NCI-H524 (cell line): ENCODE measurements around the gene FAAP20.

Experiments used
- DNase-seq, 2 experiments: peaks; one replicate each; lab custom pipeline; 2025; lab: John Stamatoyannopoulos, UW

The FAAP20 gene

DNA sequence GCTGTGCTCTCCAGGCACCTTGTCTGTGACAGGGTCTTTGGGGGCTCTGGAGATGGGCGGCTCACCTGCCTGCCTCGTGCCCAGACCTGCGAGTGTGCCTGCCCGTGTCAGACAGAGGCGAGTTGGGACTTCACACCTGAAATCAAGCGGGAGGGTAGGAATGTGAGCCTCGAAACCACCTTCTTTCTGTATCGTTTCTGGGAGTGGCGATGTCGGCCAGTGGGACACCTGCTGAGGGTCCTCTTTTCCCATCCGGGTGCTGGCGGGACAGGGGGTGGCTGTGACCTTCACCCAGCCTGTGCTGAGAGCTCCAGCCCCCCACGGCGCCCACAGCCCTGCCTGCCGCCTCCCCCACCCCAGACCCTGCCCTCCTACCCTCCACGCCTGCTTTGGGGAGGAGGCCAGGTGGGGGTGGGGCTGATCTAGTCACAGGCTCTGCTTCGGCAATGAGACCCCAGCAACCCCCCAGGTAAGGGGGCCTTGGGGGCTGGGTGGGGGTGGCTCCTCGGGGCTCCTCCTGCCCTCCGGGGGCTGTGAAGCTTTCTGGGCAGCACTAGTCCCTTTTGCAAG is 15.6 kb upstream of the FAAP20 start:
- DNase-seq, result no peak

DNA sequence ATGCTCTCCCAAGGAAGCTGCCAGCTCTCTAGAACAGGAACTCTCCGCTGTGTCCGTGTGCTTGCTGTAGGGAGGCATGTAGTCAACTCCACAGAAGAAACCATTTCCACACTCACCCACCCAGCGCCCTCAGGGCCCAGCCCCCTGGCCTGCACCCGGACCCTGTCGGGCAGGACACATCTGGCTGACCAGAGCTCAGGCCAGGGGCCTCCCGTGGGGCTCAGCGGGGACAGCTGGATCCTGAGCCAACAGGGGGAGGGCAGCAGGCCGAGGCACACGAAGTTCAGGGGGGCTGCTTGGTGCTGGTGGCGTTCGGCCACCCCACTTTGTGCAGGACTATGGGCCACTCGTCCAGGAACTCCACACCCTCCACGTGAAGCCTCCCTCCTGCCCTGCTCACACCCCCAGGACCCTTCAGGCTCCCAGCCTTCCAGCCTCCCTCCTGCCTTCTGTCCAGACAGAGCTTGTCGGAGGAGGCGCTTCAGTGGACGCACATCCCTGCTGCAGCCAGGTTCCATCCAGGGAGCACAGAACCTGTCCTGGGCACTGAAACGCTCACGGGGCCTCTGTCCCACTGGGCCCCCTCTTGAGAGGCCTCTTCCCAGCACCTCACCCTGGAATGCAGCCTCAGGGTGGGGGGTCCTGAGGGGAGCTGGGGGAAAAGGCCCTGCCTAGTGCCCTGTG is 15.0 kb upstream of the FAAP20 start:
- no peak for DNase-seq

DNA sequence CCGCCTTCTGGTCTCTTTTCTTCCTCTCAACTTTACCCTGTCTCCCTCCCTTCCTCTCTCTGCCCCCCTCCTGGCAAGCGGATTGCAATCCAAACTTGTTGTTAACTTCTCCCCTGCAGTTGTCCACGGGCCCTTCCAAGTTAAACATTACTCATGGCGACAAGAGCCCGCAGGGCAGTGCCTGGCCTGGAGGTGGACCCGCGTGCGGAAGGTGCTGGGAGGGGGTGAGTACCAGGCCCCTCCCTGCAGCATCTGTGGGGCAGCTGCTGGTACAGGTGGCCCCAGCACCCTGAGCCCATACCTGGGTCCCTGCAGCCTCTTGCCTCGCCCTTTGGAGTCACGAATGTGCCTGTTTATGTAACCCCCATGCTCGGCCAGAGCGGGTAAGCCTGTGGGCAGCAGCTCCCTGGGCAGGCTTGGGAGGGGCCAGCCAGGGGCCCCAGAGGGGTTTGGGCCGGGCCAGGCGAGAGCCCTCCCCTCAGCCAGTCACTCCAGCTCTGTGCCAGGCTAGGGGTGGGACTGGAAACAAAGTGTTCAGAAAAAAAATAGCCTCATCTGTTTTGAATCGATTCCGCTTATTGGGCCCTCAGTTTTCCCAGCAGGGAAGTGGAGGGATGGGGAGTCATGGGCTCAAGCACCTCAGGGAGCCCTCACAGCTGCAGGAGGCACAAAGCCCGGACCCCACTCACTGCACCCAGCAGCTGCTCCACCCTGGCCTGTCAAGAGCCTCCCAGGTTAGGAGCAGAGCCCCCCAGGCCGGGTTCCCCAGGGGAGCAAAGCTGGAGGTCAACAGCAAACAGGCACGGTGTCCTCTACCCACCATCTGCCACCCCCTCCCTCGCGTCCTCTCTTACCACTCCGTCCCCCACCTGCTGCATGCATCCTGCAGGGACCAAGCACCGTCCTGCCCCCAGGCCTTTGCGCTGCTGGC is 14.0 kb upstream of the FAAP20 start:
- peak; percentile 26 to 69 for DNase-seq

DNA sequence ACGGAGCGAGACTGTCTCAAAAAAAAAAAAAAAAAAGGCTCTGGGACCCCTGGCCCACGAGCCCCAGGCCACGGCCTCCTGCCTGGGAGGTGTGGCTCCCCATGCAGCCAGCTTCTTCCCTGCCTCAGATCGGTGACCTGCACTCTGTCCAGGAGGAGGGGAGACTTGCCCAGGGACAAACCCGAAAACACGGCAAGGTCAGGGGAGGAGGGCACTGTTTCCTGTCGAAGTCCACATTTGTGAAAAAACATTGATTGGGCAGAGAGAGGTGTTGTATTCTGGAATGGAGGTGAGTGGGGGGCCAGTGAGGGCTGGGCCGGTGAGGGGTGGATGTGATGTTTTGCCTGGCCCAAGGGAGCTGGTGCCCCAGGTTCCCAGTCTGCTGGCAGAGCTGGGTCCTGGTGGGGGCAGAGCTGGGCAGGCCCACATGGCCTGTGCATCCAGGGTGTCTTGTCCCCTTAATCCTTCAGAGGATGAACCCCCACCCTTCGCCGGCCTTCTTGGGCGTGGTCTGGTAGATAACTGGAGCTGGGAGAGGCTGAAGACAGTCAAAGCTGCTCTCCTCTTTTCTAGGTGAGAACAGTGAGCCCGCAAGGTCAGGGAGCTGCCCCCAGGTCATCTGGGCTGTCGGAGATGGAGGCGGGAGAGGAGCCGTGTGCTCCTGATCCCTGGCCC is 12.4 kb upstream of the FAAP20 start:
- no peak for DNase-seq

DNA sequence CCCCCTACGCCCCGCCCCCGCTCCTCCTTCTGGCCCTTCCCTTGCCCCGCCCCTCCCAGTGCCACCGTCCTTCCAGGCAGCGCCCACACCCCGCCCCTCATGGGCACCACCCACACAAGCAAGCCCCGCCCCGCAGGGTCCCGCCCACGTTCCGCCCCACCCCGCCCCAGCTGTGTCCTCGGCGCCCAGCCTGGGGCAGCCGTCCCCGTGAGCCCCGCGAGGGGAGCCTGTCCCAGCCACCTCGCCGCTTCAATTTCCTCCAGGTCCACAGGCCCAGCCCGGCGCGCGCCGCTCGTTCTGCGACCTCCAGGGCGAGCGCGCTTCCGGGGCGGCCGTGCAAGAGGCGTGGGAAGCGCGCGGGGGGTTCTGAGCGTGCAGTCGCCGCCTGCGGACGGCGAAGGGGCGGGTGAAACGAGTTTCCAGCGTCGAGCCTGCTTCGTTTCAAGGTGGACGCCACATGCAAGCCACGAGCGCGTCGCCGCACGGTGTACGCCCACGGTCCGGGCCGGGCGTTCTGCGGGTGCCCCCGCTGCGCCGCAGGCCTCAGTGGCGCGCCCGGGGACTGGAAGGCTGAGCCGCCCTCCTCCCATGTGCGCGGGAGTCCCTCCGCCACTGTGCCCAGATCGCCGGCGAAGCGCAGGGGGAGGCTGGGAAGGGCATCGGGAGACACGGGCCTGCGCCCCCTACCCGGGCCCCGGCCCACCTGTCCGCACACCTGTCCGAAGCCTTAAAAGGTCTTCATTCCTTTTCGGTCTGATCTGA is 10.8 kb upstream of the FAAP20 start:
- peak; percentile 44 to 76 for DNase-seq

DNA sequence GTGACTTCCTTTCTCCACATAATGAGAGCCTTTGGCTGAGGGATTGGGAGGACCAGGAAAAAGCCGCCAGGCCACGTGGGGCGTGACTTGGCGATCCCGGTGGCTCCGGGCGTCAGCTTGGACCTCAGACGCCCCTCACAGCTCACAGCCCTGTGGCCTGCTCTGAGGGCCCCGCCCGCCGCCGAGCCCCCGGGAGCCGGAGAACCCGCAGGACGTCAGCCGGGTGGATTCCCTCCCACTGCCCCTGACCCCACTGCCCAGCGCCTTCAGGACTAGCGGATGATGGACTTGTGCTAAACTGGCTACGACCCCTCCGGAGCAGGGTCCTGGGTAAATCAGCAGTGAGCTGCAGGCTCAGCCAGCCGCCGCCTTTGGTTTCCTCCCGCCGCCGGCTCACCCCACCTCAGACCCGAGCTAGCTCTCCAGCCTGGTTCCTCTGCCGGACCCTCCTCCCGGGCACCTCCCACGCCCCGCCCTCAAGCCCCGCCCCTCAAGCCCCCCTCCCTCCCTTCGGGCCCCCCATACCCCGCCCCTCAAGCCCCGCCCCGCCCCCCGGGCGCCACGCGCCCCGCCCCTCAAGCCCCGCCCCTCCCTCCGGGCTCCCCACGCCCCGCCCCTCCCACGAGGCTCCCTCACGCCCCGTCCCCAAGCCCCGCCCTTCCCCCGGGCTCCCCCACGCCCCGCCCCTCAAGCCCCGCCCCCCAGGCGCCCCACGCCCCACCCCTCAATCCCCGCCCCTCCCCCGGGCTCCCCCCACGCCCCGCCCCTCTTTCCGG is 10.0 kb upstream of the FAAP20 start:
- DNase-seq, result peak in 1 of 2 experiments; percentile 44

DNA sequence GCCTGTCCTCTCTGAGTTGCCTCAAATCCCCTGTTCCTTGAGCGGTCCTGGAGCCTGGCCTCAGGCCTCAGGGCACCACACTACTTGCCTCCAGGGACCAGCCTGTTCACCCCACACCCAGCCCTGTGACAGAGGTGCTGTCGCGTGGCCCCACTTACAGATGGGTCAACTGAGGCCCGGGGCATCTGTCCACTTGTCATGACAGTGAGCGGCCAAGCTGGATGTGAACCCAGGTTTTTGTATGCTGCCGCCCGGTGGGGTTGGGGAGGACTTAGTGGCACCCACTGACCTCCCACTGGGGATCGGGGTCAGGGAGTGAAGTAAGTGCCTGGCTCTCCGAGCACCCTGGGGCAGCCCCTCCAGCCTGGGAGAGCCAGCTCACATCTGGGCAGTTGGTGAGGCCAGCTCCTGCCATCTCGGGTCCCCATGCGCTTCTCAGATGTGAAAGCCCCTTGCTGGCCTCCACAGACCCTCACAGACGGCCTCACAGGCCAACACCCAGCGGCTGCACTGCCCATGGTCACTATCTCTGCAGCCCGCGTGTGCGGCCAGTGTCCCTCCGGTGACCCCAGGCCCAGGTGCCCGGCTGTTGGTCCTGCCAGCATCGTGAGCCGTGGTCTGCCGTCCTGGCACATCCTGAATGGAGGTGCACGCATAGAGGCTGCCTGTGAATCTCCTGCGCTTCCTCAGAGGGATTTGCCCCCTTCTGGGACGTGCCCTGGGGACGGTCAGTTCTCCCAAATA is 9.3 kb upstream of the FAAP20 start:
- DNase-seq, result no peak

DNA sequence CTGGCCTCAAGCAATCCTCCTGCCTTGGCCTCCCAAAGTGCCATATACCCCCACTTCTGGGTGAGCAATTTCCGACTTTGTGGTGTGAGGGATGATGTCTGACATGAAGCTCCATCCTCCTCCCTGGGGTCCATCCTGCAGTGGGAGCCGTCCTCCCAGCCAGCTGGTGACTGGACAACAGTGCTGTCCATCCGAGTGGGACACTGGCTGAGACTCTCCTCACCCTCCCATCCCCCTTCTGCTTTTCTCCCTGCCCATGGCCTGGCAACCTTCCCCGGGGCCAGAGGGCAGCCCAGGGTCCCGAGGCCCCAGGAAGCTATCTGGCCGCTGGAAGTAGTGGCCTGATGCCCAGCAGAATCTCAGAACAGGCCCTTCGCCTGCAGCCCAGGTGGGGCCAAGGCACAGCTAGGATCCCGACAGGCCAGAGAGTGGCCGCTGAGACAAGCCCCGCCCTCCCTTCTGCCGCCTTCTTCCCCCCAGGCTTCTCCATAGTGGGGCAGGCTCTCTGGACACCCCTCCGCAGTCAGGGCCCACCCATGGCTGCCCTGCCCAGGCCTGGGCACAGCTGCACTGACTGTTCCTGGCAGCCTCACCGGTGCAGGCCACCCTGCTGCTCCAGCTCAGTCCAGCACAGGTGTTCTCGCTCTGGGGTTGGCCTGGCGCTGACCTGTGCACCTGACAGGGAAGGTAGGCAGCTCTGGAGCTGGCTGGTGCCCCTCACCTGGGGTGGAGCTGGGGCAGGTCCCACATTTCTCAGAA is 8.4 kb upstream of the FAAP20 start:
- DNase-seq, result no peak

DNA sequence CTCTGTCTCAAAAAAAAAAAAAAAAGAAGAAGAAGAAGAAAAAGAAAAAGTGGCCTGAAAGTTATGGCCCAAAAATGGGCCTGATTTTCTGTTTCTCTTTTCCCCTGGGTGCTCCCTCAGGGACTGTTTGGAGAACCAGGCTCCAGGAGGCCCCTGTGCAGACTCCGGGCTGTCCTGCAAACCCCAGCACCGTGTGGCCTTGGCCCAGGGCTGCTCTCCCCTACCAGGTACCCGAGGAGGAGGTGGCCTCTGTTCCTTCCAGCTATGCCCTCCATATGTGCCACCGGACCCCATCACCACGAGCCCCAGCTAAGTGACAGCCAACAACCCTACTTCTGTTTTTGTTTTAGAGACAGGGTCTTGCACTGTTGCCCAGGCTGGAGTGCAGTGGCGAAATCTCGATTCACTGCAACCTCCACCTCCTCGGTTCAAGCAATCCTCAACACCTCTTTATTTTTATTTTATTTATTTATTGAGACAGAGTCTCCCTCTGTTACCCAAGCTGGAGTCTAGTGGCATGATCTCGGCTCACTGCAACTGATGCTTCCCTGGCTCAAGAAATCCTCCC is 7.5 kb upstream of the FAAP20 start:
- DNase-seq, result no peak

DNA sequence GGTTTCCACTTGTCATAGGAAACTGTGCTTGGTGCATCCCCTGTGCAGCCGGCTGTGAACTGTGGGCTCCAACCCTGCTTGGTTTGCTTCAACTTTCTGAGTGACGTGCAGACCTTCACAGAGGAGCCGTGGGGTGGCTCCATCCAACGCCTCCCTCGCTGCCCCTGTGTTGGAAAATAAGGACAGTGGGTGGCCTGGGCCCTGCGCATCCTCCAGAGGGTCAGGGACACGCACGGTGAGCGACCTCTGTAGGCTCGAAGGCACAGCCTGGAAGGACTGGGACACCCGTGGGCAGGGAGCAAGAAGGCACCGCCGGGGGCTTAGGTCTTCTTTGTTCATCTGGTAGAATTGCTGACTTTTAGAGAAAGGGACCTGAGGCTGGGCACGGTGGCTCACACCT is 6.5 kb upstream of the FAAP20 start:
- DNase-seq, result no peak

DNA sequence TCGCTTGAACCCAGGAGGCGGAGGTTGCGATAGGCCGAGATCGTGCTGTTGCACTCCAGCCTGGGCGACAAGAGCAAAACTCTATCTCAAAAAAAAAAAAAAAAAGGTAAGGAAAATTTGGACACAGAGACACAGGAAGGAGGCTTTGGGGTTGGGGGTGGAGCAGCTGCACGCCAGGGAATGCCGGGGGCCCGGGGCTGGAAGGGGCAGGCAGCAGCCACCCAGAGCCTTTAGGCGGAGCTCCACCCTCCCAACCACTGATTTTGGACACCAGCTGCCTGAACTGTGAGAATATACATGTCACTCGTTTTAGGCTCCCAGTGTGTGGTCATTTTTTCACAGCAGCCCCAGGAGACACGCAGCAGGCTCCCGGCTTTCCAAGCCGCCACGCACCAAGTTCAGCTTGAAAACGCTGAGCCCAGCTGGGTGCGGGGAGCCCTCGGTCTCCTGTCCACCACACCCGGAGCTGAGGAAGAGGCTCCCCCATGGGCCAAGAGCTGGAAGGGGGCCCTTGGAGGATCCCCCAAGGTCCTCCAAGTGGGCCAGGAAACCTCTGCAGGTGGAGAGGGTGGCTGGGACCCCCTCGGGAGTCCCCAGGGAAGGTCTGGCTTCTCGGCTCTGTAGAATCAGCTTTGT is 5.9 kb upstream of the FAAP20 start:
- no peak for DNase-seq

DNA sequence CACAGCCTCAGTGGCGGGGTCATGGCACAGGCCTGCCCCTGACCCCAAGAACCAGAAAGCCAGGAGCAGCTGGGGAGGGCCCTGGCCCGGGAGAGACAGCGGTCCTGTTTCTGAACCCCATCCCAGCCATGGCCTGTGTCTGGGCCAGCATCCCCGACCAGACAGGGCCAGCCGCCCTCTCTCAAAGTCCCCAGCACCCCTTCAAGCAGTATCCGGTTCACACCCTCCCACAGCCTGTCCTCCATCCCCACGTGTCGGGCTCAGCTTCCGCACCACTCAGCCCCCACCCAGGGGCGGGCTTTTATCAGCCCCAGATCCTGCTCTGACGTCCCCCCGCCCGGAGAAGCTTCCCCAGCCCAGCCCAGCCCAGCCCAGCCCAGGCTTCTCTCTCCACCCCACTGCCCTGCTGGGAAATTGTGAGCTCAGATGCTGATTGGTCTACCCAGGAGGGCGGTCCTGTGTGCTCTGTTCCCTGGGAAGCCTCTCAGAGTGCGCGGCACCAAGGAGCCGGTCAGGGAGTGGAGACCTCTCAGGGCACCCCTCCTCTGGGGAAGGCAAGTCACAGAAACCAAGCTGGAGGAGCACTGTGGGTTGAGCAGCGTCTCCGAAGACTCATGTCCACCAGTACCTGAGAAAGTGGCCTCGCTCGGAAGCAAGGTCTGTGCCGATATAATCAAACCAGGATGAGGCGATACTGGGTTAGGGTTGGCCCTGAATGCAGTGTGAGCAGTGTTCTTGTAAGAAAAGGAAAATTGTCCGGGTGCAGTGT is 4.7 kb upstream of the FAAP20 start:
- peak; percentile 24 to 64 for DNase-seq

DNA sequence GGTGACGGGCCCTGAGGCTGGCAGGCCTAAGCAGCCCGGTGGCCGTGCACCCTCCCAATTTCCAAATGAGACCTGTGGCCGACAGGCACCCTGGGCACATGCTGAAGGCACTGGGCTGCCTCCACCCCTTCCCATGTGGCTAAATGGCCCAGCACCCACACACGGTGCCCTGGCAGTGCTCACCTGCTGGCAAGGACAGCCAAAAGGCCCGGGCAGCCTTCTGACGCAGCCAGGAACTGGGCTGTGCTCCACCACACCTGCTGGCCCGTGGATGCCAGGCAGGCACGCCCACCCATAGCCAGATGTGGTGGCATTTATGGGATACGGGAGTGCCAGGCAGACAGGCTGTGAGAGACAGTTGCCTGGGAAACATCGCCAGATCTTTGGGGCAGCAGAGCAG is 4.0 kb upstream of the FAAP20 start:
- no peak for DNase-seq

DNA sequence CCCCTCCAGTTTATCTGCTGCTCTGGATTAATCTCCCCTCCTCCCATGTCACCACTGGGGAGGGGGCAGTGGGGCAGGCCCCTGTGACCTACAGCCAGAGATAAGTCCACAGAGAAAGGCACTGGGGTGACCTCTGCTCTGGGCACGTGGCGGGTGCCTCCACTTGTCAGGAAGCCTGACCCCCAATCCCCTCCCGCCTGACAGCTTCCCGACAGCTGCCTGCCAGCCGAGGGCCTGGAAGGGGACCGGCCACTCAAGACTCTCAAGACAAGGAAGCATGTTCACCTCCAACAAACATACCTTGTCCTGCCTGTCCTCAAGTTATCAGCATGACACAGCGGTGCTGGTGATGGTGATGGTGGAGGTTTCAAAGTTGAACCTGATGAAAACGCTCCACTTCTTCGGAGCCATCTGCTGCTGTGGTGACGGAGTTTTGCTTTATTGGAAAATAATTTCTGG is 3.2 kb upstream of the FAAP20 start:
- DNase-seq, result no peak

DNA sequence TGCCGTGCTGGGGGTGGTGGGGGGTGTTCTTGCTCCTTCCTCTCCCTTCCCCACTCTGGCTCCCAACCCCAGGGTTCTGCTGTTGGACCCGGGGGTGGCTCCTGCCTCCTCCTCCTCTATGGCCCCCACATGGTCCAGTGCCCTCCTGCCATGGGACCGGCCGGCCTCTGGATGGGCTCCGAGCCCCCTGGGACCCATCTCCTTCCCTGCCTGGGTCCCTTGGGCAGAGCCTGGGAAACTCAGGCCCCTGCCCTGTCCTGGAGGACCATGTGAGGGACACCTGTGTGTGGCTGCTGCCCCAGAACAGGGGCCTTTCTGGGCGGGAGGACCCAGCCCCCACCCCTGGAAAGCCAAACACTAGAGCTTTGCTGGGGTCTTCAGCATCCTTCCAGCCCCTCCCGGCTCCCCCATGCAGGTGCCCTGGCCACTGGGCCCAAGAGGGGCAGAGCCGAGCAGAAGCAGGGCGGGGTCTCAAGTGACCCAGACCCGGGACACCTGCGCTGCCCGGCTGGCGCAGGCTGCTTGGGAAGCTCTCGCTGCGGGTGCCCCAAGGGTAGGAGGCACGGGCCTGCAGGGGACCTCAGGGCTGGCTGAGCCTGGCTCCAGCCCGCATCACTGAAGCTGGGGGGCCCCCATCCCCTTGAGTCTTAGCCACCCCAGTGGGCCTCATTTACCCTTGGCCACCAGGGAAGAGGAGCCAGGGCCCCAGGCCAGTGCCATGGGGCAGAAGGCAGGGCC is 2.5 kb upstream of the FAAP20 start:
- no peak for DNase-seq

DNA sequence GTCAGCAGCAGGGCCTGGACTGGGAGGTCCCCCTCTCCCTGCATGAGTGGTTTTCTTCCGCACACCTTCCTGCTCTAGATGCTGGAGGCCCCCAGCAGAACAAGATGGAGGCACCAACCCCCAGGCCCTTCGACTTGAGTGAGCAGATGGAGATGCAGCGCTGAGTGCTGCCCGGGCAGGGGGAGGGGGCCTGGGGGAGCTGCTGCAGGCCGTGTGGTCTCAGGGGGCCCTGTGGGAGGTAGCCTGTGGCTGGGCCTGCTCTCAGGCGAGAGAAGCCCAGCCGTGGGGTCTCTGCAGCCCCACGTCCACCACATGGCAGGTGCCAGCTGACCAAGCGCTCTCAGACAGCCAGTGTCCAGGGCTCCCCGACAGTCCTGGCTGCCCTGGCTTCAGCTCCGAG is 1.2 kb upstream of the FAAP20 start:
- DNase-seq, result peak in 1 of 2 experiments; percentile 55
